ENCODE results near the gene CD151. TPM values are rescaled to one million over a fixed set of nuclear protein-coding genes. Genes with fewer than 3 reads are reported as not detected.

The CD151 gene
- total and polyA plus RNA-seq, 7 donors = 84.4 to 436 (median 248) TPM

GRCh38 chr11:803770-804598 is 28.8 kb upstream of the CD151 start:
- no peak for DNase-seq
- Histone ChIP-seq H3K27ac (peak overlapping the region in 3 of 4 donors; percentile 88 to 93 (median 88)), H3K27me3 (no peaks in the 10 kb centered on the region), H3K4me1 (peaks cover 0 to 34% (median 28%) of the 10 kb centered on the region in 4 donors), H3K9me3 (no peaks in the 10 kb centered on the region), H3K36me3 (peaks cover 0 to 38% (median 3%) of the 10 kb centered on the region in 4 donors), H3K4me3 (peak overlapping the region in 2 of 4 donors; percentile 65 to 69)
- TF ChIP-seq EP300 (IDR thresholded peaks at IDR 0.05) (no peak), POLR2A (IDR thresholded peaks at IDR 0.05) (no peak)
- intact Hi-C loops (cut with DNase I) = no loop called here
- 40 to 55% methylated on average over 26 of the region's 26 CpGs for WGBS, 2 donors

DNA sequence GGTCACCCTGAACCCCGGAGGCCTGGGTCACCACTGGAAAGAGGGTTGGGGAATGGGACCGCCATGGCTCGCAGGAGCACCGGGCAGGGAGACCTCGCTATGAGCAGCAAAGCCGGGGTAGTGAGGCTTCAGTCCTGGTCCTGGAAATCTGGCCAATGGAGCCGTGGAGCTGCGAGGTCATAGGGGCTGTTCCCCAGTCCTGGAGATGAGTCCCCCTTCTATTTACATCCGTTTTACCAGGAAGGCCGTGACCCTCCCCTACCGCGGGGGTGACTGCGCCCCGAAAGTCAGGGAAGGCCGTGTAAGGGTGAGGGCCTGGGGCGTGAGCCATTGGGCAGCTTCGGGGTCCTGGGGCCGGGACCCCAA is 28.2 kb upstream of the CD151 start:
- Histone ChIP-seq H3K36me3 (peaks cover 0 to 32% (median 1%) of the 10 kb centered on the region in 4 donors), H3K27ac (peak overlapping the region; percentile 82 to 93 (median 88)), H3K9me3 (no peaks in the 10 kb centered on the region), H3K27me3 (no peaks in the 10 kb centered on the region), H3K4me3 (peak overlapping the region; percentile 36 to 69 (median 58)), H3K4me1 (peaks cover 0 to 34% (median 28%) of the 10 kb centered on the region in 4 donors)
- intact Hi-C loops (cut with DNase I) = no loop called here
- TF ChIP-seq, protein P1, sequence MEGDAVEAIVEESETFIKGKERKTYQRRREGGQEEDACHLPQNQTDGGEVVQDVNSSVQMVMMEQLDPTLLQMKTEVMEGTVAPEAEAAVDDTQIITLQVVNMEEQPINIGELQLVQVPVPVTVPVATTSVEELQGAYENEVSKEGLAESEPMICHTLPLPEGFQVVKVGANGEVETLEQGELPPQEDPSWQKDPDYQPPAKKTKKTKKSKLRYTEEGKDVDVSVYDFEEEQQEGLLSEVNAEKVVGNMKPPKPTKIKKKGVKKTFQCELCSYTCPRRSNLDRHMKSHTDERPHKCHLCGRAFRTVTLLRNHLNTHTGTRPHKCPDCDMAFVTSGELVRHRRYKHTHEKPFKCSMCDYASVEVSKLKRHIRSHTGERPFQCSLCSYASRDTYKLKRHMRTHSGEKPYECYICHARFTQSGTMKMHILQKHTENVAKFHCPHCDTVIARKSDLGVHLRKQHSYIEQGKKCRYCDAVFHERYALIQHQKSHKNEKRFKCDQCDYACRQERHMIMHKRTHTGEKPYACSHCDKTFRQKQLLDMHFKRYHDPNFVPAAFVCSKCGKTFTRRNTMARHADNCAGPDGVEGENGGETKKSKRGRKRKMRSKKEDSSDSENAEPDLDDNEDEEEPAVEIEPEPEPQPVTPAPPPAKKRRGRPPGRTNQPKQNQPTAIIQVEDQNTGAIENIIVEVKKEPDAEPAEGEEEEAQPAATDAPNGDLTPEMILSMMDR (IDR thresholded peaks at IDR 0.05) = no peak
- TF ChIP-seq POLR2A (IDR thresholded peaks at IDR 0.05) (no peak), EP300 (IDR thresholded peaks at IDR 0.05) (no peak), POLR2AphosphoS5 (IDR thresholded peaks at IDR 0.05) (no peak)
- DNase-seq = no peak
- 2 to 3% methylated on average over 18 of the region's 18 CpGs for WGBS, 2 donors

- peak overlapping the region; percentile 91 to 97 (median 94) for H3K27ac ChIP-seq
- H3K4me1 ChIP-seq = peaks cover 0 to 47% (median 43%) of the 10 kb centered on the region in 4 donors
- intact Hi-C loops (cut with DNase I) = loop anchor here (1.0 kb wide), 1 partner anchor 11 kb away; no protein-coding TSS in a partner anchor
- peak; percentile 93 for DNase-seq
- WGBS, 2 donors = 24 to 29% methylated on average over 36 of the region's 36 CpGs
- H3K4me3 ChIP-seq = peak overlapping the region; percentile 73 to 99 (median 93)
- H3K36me3 ChIP-seq = peaks cover 19 to 25% (median 23%) of the 10 kb centered on the region in 4 donors
- TF ChIP-seq POLR2AphosphoS5 (IDR thresholded peaks at IDR 0.05) (no peak), POLR2A (IDR thresholded peaks at IDR 0.05) (no peak), EP300 (IDR thresholded peaks at IDR 0.05) (no peak)
- TF ChIP-seq, protein P1 (IDR thresholded peaks at IDR 0.05) = no peak
- H3K27me3 ChIP-seq = no peaks in the 10 kb centered on the region
- H3K9me3 ChIP-seq = no peaks in the 10 kb centered on the region
These were observed 24.1 kb upstream of the CD151 start for GRCh38 chr11:808427-809286.

DNA sequence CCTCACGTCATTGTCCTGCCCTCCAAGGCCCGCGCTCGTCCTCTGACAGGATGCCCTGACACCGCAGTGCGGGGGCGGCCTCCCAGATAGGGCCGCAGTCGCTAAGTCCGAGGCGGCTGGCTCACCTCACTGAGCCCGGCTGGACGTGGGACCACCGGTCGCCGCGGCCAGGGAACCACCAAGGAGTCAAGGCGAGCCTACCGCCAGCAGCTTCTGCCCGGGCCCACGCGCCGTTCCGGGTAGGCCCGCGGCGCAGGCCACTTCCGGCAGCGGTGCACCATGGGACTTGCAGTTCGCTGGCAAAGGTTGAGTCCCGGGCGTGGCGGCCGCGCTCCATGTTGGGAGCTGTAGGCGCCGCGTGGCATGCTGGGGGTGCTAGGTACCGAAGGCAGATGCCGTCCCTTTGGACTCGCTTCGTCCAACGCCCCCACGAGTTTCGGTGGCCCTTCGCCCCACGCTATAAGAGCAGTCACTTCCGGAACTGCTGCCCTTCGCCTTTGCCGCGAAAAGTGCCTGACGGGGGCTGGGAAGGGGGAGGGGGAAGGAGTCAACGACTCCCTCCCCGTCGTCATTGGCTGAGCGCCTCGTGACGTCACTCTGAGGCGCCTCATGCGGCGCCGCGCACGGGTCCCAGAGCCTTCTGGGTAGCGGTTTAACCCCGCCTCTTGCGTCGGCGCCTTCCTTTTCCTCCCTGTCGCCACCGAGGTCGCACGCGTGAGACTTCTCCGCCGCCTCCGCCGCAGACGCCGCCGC is 23.3 kb upstream of the CD151 start, which contains the start of gene RPLP2:
Gene RPLP2 (plus strand): TSS at position 681 of the 753 bp plus-strand sequence. CDS start 268 bp downstream, outside the sequence.
- peak; percentile 99 for DNase-seq
- H3K27me3 ChIP-seq = no peaks in the 10 kb centered on the region
- H3K4me1 ChIP-seq = peaks cover 0 to 39% (median 35%) of the 10 kb centered on the region in 4 donors
- H3K4me3 ChIP-seq = peak within 1 kb of the TSS; percentile 73 to 99 (median 93)
- 0 to 1% methylated on average over 81 of the region's 81 CpGs for WGBS, 2 donors
- H3K36me3 ChIP-seq = peaks cover 22 to 33% (median 23%) of the 10 kb centered on the region in 4 donors
- peak within 1 kb of the TSS; percentile 91 to 97 (median 94) for H3K27ac ChIP-seq
- H3K9me3 ChIP-seq = no peaks in the 10 kb centered on the region
- intact Hi-C loops (cut with DNase I) = loop anchor here (1.0 kb wide), 1 partner anchor 12 kb away; no protein-coding TSS in a partner anchor
- TF ChIP-seq, protein P1 (IDR thresholded peaks at IDR 0.05) = no peak
- TF ChIP-seq POLR2A (IDR thresholded peaks at IDR 0.05) (peak; percentile 90 to 91), EP300 (IDR thresholded peaks at IDR 0.05) (peak in 2 of 4 donors; percentile 10 to 21), POLR2AphosphoS5 (IDR thresholded peaks at IDR 0.05) (peak; percentile 96 to 99 (median 97))

All from sigmoid colon (tissue), 7 donors.